ENCODE data around the gene LILRB1. TPM values are rescaled to one million over a fixed set of nuclear protein-coding genes. Genes with fewer than 3 reads are reported as not detected.

Gene LILRB1
- total RNA-seq, 1 donor from 2014 or later, result not detected

GRCh38 chr19:54608792-54609191, 21.5 kb upstream of the LILRB1 start:
- no peaks in the 10 kb centered on the region for H3K4me1 Mint-ChIP-seq (ENCODE audit: unreplicated experiment)
- H3K27ac Mint-ChIP-seq, result no peak overlapping the region
- DNase-seq (ENCODE audit: extremely low spot score, unreplicated experiment), result no peak
- no peaks in the 10 kb centered on the region for H3K36me3 Mint-ChIP-seq
- no peak for TF ChIP-seq CTCF (conservative IDR thresholded peaks at IDR 0.05)
- H3K4me3 Mint-ChIP-seq, result no peak overlapping the region
- H3K27me3 Mint-ChIP-seq, result no peaks in the 10 kb centered on the region
- H3K9me3 Mint-ChIP-seq, result peaks cover 16% of the 10 kb centered on the region

DNA sequence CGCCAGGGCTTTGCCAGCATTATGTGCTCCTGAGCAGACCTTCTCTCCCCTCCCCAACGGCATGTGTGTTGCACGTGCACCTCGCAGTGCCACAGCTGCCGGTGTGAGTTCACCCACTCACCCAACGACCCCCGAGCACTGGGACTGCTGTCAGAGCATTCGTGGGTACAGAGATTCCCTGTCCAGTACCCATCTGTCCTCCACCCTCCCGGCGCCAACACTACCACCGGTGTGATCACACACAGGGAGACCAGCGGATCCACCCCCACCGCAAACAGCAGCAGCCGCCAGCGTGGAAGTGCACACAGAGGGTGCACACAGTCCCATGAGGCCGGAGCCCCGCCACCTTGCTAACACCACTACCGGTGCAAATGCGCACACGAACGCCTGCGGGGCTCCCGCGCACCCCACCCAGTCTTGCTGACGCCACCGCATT, 20.9 kb upstream of the LILRB1 start:
- Mint-ChIP-seq H3K27me3 (no peaks in the 10 kb centered on the region), H3K4me3 (no peak overlapping the region), H3K4me1 (ENCODE audit: unreplicated experiment) (no peaks in the 10 kb centered on the region), H3K27ac (no peak overlapping the region), H3K36me3 (no peaks in the 10 kb centered on the region), H3K9me3 (peaks cover 16% of the 10 kb centered on the region)
- DNase-seq (ENCODE audit: extremely low spot score, unreplicated experiment), result no peak
- no peak for TF ChIP-seq CTCF (conservative IDR thresholded peaks at IDR 0.05)

DNA sequence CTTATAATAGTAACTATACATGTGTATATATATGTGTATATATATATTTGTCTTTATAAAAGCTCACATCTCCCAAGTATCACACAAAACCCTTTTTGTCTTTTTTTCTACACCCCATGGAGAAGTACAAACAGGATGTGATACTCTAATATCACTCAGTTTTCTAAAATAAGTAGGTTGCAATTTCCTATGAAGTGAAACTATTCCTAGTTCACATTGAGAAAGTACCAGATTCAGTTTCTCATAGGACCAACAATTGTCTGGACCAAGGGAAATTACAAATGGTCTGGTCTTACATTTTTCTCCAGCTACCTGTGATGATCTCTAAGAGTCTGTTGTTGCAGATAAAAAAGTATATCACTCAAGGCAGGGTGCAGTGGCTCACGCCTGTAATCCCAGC, 17.9 kb upstream of the LILRB1 start:
- Mint-ChIP-seq H3K27ac (no peak overlapping the region), H3K36me3 (no peaks in the 10 kb centered on the region), H3K27me3 (no peaks in the 10 kb centered on the region), H3K4me1 (ENCODE audit: unreplicated experiment) (no peaks in the 10 kb centered on the region), H3K4me3 (no peak overlapping the region), H3K9me3 (peaks cover 5% of the 10 kb centered on the region)
- DNase-seq (ENCODE audit: extremely low spot score, unreplicated experiment), result no peak
- TF ChIP-seq CTCF (conservative IDR thresholded peaks at IDR 0.05), result no peak

GRCh38 chr19:54614726-54615125, 15.6 kb upstream of the LILRB1 start:
- Mint-ChIP-seq H3K27ac (no peak overlapping the region), H3K4me1 (ENCODE audit: unreplicated experiment) (no peaks in the 10 kb centered on the region), H3K27me3 (no peaks in the 10 kb centered on the region), H3K36me3 (no peaks in the 10 kb centered on the region), H3K9me3 (peaks cover 3% of the 10 kb centered on the region), H3K4me3 (no peak overlapping the region)
- no peak for DNase-seq (ENCODE audit: extremely low spot score, unreplicated experiment)
- TF ChIP-seq CTCF (conservative IDR thresholded peaks at IDR 0.05), result no peak

DNA sequence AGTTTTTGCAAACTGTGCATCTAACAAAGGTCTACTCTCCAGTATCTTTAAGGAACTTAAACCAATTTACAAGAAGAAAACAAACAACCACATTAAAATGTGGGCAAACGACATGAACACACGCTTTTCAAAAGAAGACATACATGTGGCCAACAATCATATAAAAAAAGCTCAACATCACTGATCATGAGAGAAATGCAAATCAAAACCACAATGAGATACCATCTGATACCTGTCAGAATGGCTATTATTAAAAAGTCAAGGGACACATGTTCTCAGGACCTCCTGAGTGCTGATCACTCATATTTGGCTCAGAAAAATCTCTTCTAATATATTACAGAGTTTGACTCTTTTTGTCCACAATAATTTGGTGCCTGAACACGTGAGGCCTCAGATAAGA, 14.2 kb upstream of the LILRB1 start:
- Mint-ChIP-seq H3K4me3 (no peak overlapping the region), H3K9me3 (no peaks in the 10 kb centered on the region), H3K36me3 (no peaks in the 10 kb centered on the region)

More for the DNA sequence above, 14.2 kb upstream of the LILRB1 start:
- Mint-ChIP-seq H3K27me3 (no peaks in the 10 kb centered on the region), H3K4me1 (ENCODE audit: unreplicated experiment) (no peaks in the 10 kb centered on the region), H3K27ac (no peak overlapping the region)
- DNase-seq (ENCODE audit: extremely low spot score, unreplicated experiment), result no peak
- no peak for TF ChIP-seq CTCF (conservative IDR thresholded peaks at IDR 0.05)

All from type B pancreatic cell (in vitro differentiated cells).